Subcutaneous adipose tissue (tissue), 4 donors: ENCODE measurements around the gene SLC12A5. TPM values are rescaled to one million over a fixed set of nuclear protein-coding genes. Genes with fewer than 3 reads are reported as not detected.

Source experiments
- CTCF ChIP-seq: fragments of 450-650 bp; IDR thresholded peaks from one replicate; pipeline ENCODE4 v1.5.1; 2016; ENCODE audit warnings: low read depth, mild to moderate bottlenecking, control low read depth, antibody characterized with exemption, moderate library complexity
- total RNA-seq, 4 donors: library from RNA; depleted of rRNA; stranded (reverse); fragments of >200 nt; gene quantifications; one replicate each; pipeline ENCODE4 v1.1.0, GENCODE V29; 2016

The SLC12A5 gene
- total RNA-seq, 4 donors from 2014 or later, result not detected

- TF ChIP-seq CTCF, result no peak
These were observed 11.7 kb upstream of the SLC12A5 start for GRCh38 chr20:46017272-46017671.

GRCh38 chr20:46018112-46018511, 10.9 kb upstream of the SLC12A5 start:
- TF ChIP-seq CTCF, result no peak

- no peak for TF ChIP-seq CTCF
These were observed 10.4 kb upstream of the SLC12A5 start for GRCh38 chr20:46018611-46019010.

GRCh38 chr20:46020555-46020954, 8.5 kb upstream of the SLC12A5 start:
- no peak for TF ChIP-seq CTCF

GRCh38 chr20:46021361-46022359, 7.4 kb upstream of the SLC12A5 start:
- TF ChIP-seq CTCF, result no peak

- no peak for TF ChIP-seq CTCF
These were observed 6.4 kb upstream of the SLC12A5 start for GRCh38 chr20:46022411-46023147.

- no peak for TF ChIP-seq CTCF
These were observed 5.9 kb upstream of the SLC12A5 start for GRCh38 chr20:46023148-46023484.
